Lower lobe of right lung (tissue), 2 donors: ENCODE data around the gene ZSWIM1. TPM values are rescaled to one million over a fixed set of nuclear protein-coding genes. Genes with fewer than 3 reads are reported as not detected.

ENCODE experiments used
- ATAC-seq, 2 donors: fragments of 200-7000 bp; cut with Tn5 transposase; one replicate each; pipeline ENCODE4 v1.9.1; 2020 to 2022; ENCODE audit warnings: mild to moderate bottlenecking in 2 of 2, moderate library complexity in 2 of 2
- DNase-seq: peaks from one replicate; pipeline ENCODE4 v3.0.0-alpha.2; 2020
- H3K27ac ChIP-seq: fragments of 200-600 bp; one replicate; pipeline ENCODE4 v1.8.0; 2022
- H3K27me3 ChIP-seq: fragments of 200-600 bp; one replicate; pipeline ENCODE4 v1.8.0; 2022; ENCODE audit warnings: low read depth
- H3K36me3 ChIP-seq: fragments of 200-600 bp; one replicate; pipeline ENCODE4 v1.8.0; 2022; ENCODE audit warnings: mild to moderate bottlenecking
- H3K4me1 ChIP-seq: fragments of 200-600 bp; one replicate; pipeline ENCODE4 v1.8.0; 2022
- H3K4me3 ChIP-seq: fragments of 200-600 bp; one replicate; pipeline ENCODE4 v1.8.0; 2022; ENCODE audit warnings: mild to moderate bottlenecking
- H3K9me3 ChIP-seq: fragments of 200-600 bp; one replicate; pipeline ENCODE4 v1.8.0; 2022
- intact Hi-C: fragments of 100-400 bp; cut with DNase I; formaldehyde crosslinking; loops from one replicate; pipeline ENCODE4 v1.11.0; 2022
- long read RNA-seq: library from polyadenylated mRNA; unstranded; transcript quantifications from one replicate; pipeline ENCODE4 v2.0.0, GENCODE V29; 2021
- total RNA-seq: library from RNA; stranded (reverse); fragmentation: NEBNext Ultra II Directional; extraction: Animal tissue kit (Norgen Biotek cat#: 25700); gene quantifications from one replicate; pipeline ENCODE4 v1.2.1, GENCODE V29; 2021
- TF ChIP-seq, protein P1 (sequence below): fragments of 200-600 bp; IDR thresholded peaks from one replicate; pipeline ENCODE4 v1.8.0; 2022; ENCODE audit warnings: antibody characterized with exemption, mild to moderate bottlenecking
- donor health status: DM: no; HTN: yes; CAD: no; lungs with severe emphysema.

The ZSWIM1 gene
- 9.6 TPM for total RNA-seq
- long read RNA-seq, partial matches to known transcripts: 2 of 3 reads
- long read RNA-seq, other reads (novel, unspliced or antisense): 0 of 3 reads

DNA sequence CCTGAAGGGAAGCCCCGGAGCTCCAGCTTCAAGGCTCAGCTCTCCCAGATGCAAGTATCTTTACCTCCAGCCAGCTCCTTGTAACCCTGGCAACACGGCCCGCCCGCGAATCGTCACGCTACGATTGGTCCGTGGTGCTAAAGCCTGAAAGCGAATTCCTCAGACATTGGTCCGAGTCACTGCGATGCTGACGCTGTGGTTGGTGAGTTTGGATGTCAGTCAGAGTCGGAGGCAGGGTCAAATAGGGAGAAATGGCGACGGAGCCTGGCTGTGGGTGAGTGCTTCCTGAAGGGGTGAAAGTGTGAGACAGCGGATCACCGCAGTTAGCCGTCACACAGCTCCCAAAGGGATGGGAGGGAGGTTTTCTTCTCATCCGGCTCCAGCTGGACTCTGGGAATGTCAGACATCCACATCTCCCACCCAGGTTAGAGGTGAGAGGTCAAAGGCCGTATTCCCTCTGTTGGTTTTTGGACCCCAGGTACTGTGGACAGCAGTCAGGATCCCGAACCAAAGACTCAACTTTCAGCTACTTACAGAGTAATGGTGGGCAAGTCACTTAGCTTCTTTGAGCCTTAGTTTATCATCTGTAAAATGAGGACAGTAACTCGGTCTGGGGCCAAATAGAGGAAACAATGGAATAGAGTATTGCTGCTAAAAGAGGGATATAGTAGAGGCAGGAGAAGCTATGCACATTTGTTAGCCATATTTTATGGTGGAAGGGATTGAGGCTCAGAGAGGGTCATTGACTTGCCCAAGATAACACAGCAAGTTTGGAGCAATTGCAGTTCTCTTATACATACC lies at the start of gene ZSWIM1:
ZSWIM1 (plus strand) TSS at position 240 of the 801 bp plus-strand sequence. CDS start 1,366 bp downstream, outside the sequence.
- H3K27ac ChIP-seq: peak within 1 kb of the TSS; percentile 79
- intact Hi-C loops: no loop called here
- H3K36me3 ChIP-seq: peaks cover 58% of the 10 kb centered on the region

DNA sequence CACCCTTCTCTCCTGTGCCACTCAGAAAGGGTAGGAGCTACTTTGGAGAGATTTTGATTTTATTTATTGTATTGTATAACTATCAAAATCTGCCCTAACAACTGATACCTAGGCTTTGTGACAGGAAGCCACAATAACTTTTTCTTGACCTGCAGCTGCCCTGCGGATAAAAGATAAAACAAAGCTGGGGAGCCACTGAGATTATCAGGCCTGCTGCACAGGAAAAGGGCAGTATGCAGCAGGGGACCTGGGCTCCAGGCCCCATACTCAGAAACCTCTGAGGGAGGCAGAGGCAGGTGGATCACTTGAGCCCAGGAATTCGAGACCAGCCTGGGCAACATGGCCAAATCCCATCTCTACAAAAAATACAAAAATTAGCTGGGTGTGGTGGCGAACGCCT lies 48.4 kb upstream of the ZSWIM1 start:
- intact Hi-C loops: no loop called here
- H3K27ac ChIP-seq: peak overlapping the region; percentile 95

More for the DNA sequence above, at the start of gene ZSWIM1:
- Histone ChIP-seq H3K4me3 (peak within 1 kb of the TSS; percentile 69), H3K4me1 (peaks cover 8% of the 10 kb centered on the region), H3K27me3 (no peaks in the 10 kb centered on the region), H3K9me3 (no peaks in the 10 kb centered on the region)
- TF ChIP-seq, protein P1, sequence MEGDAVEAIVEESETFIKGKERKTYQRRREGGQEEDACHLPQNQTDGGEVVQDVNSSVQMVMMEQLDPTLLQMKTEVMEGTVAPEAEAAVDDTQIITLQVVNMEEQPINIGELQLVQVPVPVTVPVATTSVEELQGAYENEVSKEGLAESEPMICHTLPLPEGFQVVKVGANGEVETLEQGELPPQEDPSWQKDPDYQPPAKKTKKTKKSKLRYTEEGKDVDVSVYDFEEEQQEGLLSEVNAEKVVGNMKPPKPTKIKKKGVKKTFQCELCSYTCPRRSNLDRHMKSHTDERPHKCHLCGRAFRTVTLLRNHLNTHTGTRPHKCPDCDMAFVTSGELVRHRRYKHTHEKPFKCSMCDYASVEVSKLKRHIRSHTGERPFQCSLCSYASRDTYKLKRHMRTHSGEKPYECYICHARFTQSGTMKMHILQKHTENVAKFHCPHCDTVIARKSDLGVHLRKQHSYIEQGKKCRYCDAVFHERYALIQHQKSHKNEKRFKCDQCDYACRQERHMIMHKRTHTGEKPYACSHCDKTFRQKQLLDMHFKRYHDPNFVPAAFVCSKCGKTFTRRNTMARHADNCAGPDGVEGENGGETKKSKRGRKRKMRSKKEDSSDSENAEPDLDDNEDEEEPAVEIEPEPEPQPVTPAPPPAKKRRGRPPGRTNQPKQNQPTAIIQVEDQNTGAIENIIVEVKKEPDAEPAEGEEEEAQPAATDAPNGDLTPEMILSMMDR: no peak
- peak; percentile 98 to 100 for ATAC-seq
- DNase-seq: peak; percentile 98

DNA sequence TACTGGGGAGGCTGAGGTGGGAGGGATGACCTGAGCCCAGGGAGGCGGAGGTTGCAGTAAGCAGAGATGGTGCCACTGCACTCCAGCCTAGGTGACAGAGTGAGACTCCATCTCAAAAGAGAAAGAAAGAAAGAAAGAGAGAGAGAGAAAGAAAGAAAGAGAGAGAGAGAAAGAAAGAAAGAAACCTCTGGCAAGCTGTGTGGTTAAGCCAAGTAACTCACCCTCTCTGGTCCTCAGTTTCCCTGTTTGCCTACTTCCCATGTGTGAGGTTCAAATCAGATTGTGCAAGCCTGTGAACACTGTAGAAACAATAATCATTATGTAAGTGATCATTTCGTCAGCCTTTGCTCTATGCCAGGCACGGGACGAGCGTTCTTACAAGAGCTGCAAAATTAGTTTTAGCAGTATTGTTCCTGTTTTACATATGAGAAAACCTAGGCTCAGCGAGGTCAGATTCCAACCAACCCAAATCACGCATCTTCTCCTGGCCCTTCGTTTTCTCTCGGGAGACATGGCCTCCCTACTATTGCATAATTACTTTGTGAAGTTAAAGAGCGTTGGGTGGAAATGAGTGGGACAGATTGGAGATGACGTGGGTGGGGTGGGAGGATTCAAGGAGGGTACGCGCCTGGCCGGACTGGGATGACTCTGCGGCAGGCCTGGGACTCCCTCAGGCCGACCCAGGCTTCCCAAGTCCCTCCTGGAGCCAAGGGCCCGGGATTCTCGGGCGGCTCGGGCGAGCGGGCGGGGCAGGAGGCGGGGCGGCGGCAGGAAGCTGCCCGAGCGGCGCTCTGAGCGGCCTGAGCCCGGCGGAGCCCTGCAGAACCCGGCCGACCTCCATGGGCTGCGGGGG lies 47.8 kb upstream of the ZSWIM1 start, which contains the start of gene SNX21:
SNX21 (plus strand) TSS at position 770 of the 853 bp plus-strand sequence. CDS start 121 bp downstream, outside the sequence.
- peaks cover 46% of the 10 kb centered on the region for H3K4me1 ChIP-seq

More for the DNA sequence above, 48.4 kb upstream of the ZSWIM1 start:
- H3K4me3 ChIP-seq: peak overlapping the region; percentile 84
- TF ChIP-seq, protein P1: no peak
- no peak for DNase-seq
- no peaks in the 10 kb centered on the region for H3K9me3 ChIP-seq
- no peaks in the 10 kb centered on the region for H3K27me3 ChIP-seq
- no peak for ATAC-seq
- H3K36me3 ChIP-seq: peaks cover under 1% of the 10 kb centered on the region
- peaks cover 46% of the 10 kb centered on the region for H3K4me1 ChIP-seq

DNA sequence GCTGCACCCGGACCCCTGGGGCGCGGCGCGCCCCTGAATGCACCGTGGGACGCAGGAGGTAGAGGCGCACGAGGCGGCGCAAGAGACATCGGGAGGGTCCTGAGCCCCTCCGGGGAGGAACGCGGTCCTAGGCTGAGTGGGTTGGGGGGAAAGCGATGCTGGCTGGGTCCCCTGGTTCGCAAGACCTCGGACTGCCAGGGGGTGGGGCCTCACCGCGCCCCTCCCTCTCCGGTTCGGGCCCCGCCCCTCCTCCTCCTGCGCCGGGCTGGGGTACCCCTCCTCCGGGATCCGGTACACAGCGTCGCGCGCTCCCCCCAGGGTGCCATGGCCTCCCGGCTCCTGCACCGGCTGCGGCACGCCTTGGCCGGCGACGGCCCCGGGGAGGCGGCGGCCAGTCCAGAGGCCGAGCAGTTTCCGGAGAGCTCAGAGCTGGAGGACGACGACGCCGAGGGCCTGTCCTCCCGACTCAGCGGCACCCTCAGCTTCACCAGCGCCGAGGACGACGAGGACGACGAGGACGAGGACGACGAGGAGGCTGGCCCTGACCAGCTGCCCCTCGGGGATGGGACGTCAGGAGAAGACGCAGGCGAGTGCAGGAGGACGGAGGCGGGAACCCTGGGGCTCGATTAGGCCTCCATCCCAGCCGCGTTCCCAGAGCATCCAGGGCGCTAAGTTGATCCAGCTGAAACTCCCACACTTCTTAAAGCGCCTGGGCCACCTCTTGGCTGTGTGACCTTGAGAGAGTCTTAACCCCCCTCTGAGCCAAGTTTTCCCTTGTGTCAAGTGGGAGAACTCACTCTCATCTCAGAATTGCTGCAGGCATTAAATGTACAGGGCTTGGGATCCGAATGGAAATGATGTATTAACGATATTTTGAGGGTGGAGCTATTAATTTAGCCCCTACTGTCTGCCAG lies 46.9 kb upstream of the ZSWIM1 start:
- TF ChIP-seq, protein P1: no peak
- Histone ChIP-seq H3K4me1 (peaks cover 46% of the 10 kb centered on the region), H3K36me3 (peaks cover 5% of the 10 kb centered on the region), H3K27me3 (no peaks in the 10 kb centered on the region), H3K4me3 (peak overlapping the region; percentile 84), H3K9me3 (no peaks in the 10 kb centered on the region), H3K27ac (peak overlapping the region; percentile 95)
- peak; percentile 76 for DNase-seq
- ATAC-seq: peak; percentile 89 to 91
- intact Hi-C loops: no loop called here

More for the DNA sequence above, 47.8 kb upstream of the ZSWIM1 start, which contains the start of gene SNX21:
- TF ChIP-seq, protein P1: no peak
- H3K27ac ChIP-seq: peak within 1 kb of the TSS; percentile 95
- peak within 1 kb of the TSS; percentile 84 for H3K4me3 ChIP-seq
- no peaks in the 10 kb centered on the region for H3K27me3 ChIP-seq
- peaks cover 5% of the 10 kb centered on the region for H3K36me3 ChIP-seq
- H3K9me3 ChIP-seq: no peaks in the 10 kb centered on the region
- DNase-seq (peak; percentile 82), ATAC-seq (peak; percentile 91 to 92)
- intact Hi-C loops: no loop called here
